Neural cell (in vitro differentiated cells): Measurements from ENCODE around the gene TRPT1. TPM values are rescaled to one million over a fixed set of nuclear protein-coding genes. Genes with fewer than 3 reads are reported as not detected.

ENCODE experiments used
- H2AFZ ChIP-seq: fragments of 200-600, 300-800 bp; sonication (generic), shearing (Covaris generic); 2 replicates; pipeline ENCODE4 v1.6.0; 2014; ENCODE audit warnings: low read depth, mild to moderate bottlenecking, antibody characterized with exemption, low read length, moderate library complexity
- H3F3A ChIP-seq: fragments of 200-600 bp; shearing (Covaris generic); 2 replicates; pipeline ENCODE4 v1.6.1; 2016; ENCODE audit warnings: mild to moderate bottlenecking, moderate library complexity, mixed read lengths, antibody characterized with exemption, low read length; ENCODE audit not compliant: insufficient read depth, poor library complexity, severe bottlenecking
- H3K27ac ChIP-seq: fragments of 200-600, 300-800 bp; sonication (generic), shearing (Covaris generic); 2 replicates; pipeline ENCODE4 v1.5.1; 2014; ENCODE audit warnings: mild to moderate bottlenecking, low read length, moderate library complexity
- H3K27me3 ChIP-seq: fragments of 300-800, 200-600 bp; sonication (generic), shearing (Covaris generic); 2 replicates; pipeline ENCODE4 v1.6.0; 2014; ENCODE audit warnings: mild to moderate bottlenecking, low read depth, low read length, moderate library complexity; ENCODE audit not compliant: insufficient read depth
- H3K36me3 ChIP-seq: fragments of 300-800, 200-600 bp; sonication (generic), shearing (Covaris generic); 2 replicates; pipeline ENCODE4 v1.5.1; 2014; ENCODE audit warnings: mild to moderate bottlenecking, antibody characterized with exemption, low read length, moderate library complexity; ENCODE audit not compliant: insufficient read depth
- H3K4me2 ChIP-seq: fragments of 300-800, 200-600 bp; sonication (generic), shearing (Covaris generic); 2 replicates; pipeline ENCODE4 v1.6.0; 2014; ENCODE audit warnings: mild to moderate bottlenecking, low read length
- H3K4me3 ChIP-seq: fragments of 300-800, 200-600 bp; sonication (generic), shearing (Covaris generic); 2 replicates; pipeline ENCODE4 v1.5.1; 2014; ENCODE audit warnings: mild to moderate bottlenecking, low read length, moderate library complexity
- H3K79me2 ChIP-seq: fragments of 200-600 bp; shearing (Covaris generic); replicated peaks from 2 replicates; pipeline ENCODE4 v1.6.0; 2014; ENCODE audit warnings: mild to moderate bottlenecking, low read length, moderate library complexity; ENCODE audit not compliant: insufficient read depth
- H3K9ac ChIP-seq: fragments of 300-800, 200-600 bp; sonication (generic), shearing (Covaris generic); 2 replicates; pipeline ENCODE4 v1.6.1; 2016; ENCODE audit warnings: mild to moderate bottlenecking, low read length, mixed read lengths
- H3K9me2 ChIP-seq: fragments of 200-600 bp; shearing (Covaris generic); 2 replicates; pipeline ENCODE4 v1.6.1; 2016; ENCODE audit warnings: mild to moderate bottlenecking, low read length, mixed read lengths; ENCODE audit not compliant: insufficient read depth
- H3K9me3 ChIP-seq: fragments of 200-600, 300-800 bp; sonication (generic), shearing (Covaris generic); 2 replicates; pipeline ENCODE4 v1.6.1; 2016; ENCODE audit warnings: mild to moderate bottlenecking, mixed run types, low read length, moderate library complexity, mixed read lengths
- H4K20me1 ChIP-seq: fragments of 200-600 bp; shearing (Covaris generic); 2 replicates; pipeline ENCODE4 v1.6.1; 2016; ENCODE audit warnings: mild to moderate bottlenecking, mixed run types; ENCODE audit not compliant: insufficient read depth
- EP300 ChIP-seq: fragments of 450-650 bp; conservative IDR thresholded peaks from 2 replicates; pipeline ENCODE4 v1.6.1; 2014; ENCODE audit warnings: antibody characterized with exemption, mild to moderate bottlenecking, moderate library complexity; ENCODE audit not compliant: poor library complexity, severe bottlenecking
- EZH2 ChIP-seq: fragments of 200-600, 300-800 bp; shearing (Covaris generic), sonication (generic); IDR thresholded peaks from 2 replicates; pipeline ENCODE4 v1.6.1; 2014; ENCODE audit warnings: antibody characterized with exemption, low read length, borderline replicate concordance, mild to moderate bottlenecking; ENCODE audit not compliant: insufficient read depth, poor library complexity, severe bottlenecking
- MXI1 ChIP-seq: fragments of 450-650 bp; conservative IDR thresholded peaks from 2 replicates; pipeline ENCODE4 v1.6.1; 2014; ENCODE audit warnings: antibody characterized with exemption, mild to moderate bottlenecking; ENCODE audit not compliant: poor library complexity, severe bottlenecking
- POLR2AphosphoS5 ChIP-seq: IDR thresholded peaks from 2 replicates; pipeline ENCODE4 v1.6.1; 2012
- RAD21 ChIP-seq: fragments of 450-650 bp; conservative IDR thresholded peaks from 2 replicates; pipeline ENCODE4 v1.6.1; 2014; ENCODE audit warnings: antibody characterized with exemption, mild to moderate bottlenecking, moderate library complexity
- SMC3 ChIP-seq: fragments of 450-650 bp; conservative IDR thresholded peaks from 2 replicates; pipeline ENCODE4 v1.6.1; 2014; ENCODE audit warnings: antibody characterized with exemption, mild to moderate bottlenecking, moderate library complexity; ENCODE audit not compliant: poor library complexity
- TAF1 ChIP-seq: IDR thresholded peaks from 2 replicates; pipeline ENCODE4 v1.6.1; 2012; ENCODE audit warnings: low read depth
- polyA plus RNA-seq: library from polyadenylated mRNA; depleted of rRNA; stranded (reverse); fragments of >200 nt; gene quantifications from 2 replicates; pipeline ENCODE4 v1.2.3, GENCODE V29; 2014
- TF ChIP-seq, protein P1 (sequence below): fragments of 450-650 bp; IDR thresholded peaks from 2 replicates; pipeline ENCODE4 v1.5.1; 2014; ENCODE audit warnings: antibody characterized with exemption, mild to moderate bottlenecking, moderate library complexity; ENCODE audit not compliant: poor library complexity, severe bottlenecking
- TF ChIP-seq, protein P2 (sequence below): IDR thresholded peaks from 2 replicates; pipeline ENCODE4 v1.6.1; 2012; ENCODE audit warnings: borderline replicate concordance

Gene TRPT1
- polyA plus RNA-seq, 1 donor from 2014 or later: 67.2 TPM

DNA sequence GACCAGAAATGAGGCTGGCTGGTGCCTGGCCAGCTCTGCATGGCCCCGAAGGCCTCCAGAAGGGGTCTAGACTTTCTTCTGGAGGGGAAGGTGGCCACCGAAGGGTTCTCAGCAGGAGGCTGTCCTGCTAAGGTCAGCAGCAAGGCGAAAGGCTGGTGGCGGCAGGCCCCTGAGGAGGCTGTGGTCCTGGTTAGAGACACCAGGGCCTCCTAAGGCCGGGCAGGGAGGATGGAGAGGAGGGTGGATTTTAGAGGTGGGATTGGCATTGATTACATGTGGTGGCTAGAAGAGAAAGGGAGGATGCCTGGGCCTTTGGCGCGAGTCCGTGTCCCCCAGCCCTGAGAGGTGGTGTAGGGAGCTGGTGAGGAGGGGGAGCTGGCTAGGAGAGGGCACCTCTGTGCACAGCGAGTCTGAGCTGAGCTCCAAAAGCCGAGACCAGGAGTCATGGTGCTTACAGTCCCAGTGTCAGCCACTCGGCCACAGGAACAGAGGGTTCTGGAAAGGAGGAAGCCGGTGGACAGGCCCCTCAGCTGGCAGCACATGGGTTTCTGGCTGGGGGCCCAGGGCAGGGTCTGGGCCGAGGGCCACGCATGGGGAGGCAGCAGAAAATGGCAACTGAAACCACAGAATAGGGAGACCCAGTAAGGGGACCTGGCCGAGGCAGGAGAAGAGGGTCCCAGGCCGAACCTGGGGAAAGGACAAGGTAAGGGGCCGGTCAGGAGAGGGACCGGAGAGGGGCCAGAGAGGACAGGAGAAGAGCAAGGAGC is 17.0 kb downstream of the TRPT1 start:
- Histone ChIP-seq H3K9ac (no peak overlapping the region), H3K9me2 (no peaks in the 10 kb centered on the region), H3K4me3 (no peak overlapping the region), H3K9me3 (no peaks in the 10 kb centered on the region), H3K79me2 (no peaks in the 10 kb centered on the region), H3K27ac (no peak overlapping the region), H3F3A (no peaks in the 10 kb centered on the region), H3K36me3 (peaks cover 6% of the 10 kb centered on the region), H2AFZ (no peak overlapping the region), H3K27me3 (no peaks in the 10 kb centered on the region), H4K20me1 (no peaks in the 10 kb centered on the region), H3K4me2 (no peak overlapping the region)
- TF ChIP-seq EP300 (no peak), MXI1 (no peak)
- TF ChIP-seq, protein P1, sequence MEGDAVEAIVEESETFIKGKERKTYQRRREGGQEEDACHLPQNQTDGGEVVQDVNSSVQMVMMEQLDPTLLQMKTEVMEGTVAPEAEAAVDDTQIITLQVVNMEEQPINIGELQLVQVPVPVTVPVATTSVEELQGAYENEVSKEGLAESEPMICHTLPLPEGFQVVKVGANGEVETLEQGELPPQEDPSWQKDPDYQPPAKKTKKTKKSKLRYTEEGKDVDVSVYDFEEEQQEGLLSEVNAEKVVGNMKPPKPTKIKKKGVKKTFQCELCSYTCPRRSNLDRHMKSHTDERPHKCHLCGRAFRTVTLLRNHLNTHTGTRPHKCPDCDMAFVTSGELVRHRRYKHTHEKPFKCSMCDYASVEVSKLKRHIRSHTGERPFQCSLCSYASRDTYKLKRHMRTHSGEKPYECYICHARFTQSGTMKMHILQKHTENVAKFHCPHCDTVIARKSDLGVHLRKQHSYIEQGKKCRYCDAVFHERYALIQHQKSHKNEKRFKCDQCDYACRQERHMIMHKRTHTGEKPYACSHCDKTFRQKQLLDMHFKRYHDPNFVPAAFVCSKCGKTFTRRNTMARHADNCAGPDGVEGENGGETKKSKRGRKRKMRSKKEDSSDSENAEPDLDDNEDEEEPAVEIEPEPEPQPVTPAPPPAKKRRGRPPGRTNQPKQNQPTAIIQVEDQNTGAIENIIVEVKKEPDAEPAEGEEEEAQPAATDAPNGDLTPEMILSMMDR: no peak
- TF ChIP-seq, protein P2, sequence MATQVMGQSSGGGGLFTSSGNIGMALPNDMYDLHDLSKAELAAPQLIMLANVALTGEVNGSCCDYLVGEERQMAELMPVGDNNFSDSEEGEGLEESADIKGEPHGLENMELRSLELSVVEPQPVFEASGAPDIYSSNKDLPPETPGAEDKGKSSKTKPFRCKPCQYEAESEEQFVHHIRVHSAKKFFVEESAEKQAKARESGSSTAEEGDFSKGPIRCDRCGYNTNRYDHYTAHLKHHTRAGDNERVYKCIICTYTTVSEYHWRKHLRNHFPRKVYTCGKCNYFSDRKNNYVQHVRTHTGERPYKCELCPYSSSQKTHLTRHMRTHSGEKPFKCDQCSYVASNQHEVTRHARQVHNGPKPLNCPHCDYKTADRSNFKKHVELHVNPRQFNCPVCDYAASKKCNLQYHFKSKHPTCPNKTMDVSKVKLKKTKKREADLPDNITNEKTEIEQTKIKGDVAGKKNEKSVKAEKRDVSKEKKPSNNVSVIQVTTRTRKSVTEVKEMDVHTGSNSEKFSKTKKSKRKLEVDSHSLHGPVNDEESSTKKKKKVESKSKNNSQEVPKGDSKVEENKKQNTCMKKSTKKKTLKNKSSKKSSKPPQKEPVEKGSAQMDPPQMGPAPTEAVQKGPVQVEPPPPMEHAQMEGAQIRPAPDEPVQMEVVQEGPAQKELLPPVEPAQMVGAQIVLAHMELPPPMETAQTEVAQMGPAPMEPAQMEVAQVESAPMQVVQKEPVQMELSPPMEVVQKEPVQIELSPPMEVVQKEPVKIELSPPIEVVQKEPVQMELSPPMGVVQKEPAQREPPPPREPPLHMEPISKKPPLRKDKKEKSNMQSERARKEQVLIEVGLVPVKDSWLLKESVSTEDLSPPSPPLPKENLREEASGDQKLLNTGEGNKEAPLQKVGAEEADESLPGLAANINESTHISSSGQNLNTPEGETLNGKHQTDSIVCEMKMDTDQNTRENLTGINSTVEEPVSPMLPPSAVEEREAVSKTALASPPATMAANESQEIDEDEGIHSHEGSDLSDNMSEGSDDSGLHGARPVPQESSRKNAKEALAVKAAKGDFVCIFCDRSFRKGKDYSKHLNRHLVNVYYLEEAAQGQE: no peak

DNA sequence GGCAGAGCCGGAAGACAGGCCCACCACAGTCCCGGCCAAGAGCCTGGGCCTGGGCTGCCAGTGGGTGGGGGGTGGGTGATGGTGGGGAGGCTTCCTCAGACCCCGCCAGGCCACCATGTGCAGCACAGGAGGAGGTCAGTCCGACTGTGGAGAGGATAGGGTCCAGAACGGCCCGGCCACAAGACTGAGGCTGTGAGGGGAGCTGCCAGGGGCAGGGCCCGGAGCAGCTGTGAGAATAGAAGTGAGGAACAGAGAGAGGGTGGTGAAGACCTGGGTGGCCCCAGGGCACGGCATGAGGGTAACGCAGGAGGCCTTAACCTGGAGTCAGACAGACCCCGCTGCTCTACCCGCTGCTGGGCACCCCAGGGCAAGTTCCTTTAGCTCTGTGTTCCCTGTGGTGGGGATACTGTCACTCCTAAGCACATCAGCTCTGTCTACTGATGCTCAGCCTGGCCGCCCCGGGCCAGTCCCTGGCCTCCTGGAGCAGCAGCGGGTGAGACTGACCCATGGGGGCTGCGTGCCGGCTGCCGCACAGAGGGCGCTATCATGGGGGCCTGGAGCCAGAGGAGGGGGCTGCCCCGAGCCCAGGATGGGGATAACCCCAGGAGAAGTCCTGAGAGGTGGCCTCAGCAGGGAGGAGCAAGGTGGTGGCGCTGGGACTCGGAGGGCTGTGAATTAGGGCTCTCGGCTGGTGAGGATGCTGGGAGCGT is 17.7 kb downstream of the TRPT1 start:
- H3K36me3 ChIP-seq: peaks cover 6% of the 10 kb centered on the region
- H3K27me3 ChIP-seq: no peaks in the 10 kb centered on the region
- H3K9ac ChIP-seq: no peak overlapping the region
- no peaks in the 10 kb centered on the region for H4K20me1 ChIP-seq
- TF ChIP-seq SMC3 (no peak), EP300 (no peak), RAD21 (no peak), TAF1 (no peak), POLR2AphosphoS5 (no peak), MXI1 (no peak), EZH2 (no peak)
- TF ChIP-seq, protein P2: no peak
- TF ChIP-seq, protein P1: no peak
- no peak overlapping the region for H2AFZ ChIP-seq
- no peaks in the 10 kb centered on the region for H3K9me3 ChIP-seq
- no peak overlapping the region for H3K4me2 ChIP-seq
- H3K9me2 ChIP-seq: no peaks in the 10 kb centered on the region
- no peaks in the 10 kb centered on the region for H3F3A ChIP-seq
- no peak overlapping the region for H3K4me3 ChIP-seq
- H3K27ac ChIP-seq: no peak overlapping the region
- no peaks in the 10 kb centered on the region for H3K79me2 ChIP-seq
